Lower leg skin (tissue), 3 donors: ENCODE measurements around the gene NBEA.

Experiments
- POLR2A ChIP-seq, 2 donors: fragments of 450-650 bp; IDR thresholded peaks; one replicate each; pipeline ENCODE4 v1.6.1; 2016 to 2017; ENCODE audit warnings: antibody characterized with exemption in 2 of 2, mild to moderate bottlenecking in 1 of 2, moderate library complexity in 1 of 2
- TF ChIP-seq, protein P1 (sequence below), 3 donors: fragments of 450-650 bp; IDR thresholded peaks; one replicate each; pipeline ENCODE4 v1.5.1; 2016; ENCODE audit warnings: antibody characterized with exemption in 3 of 3, mild to moderate bottlenecking in 3 of 3, moderate library complexity in 2 of 3

DNA sequence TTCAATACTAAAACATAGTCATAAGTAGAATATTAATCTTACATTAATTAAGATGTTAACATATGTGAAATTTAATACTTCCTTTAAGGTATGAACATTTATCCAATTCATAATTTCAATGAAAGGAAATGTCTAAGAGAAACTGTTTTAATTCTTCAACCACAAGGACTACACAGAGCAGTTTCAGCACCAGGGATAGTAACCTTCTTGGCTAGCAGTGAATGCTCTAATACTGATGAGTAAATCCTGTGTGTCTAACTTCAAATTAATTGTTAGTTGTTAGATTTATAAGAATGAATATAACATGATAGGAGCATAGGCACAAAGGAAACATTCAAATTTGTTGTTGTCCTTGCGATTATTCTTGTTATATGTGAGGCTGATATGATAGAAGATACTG is 15.6 kb upstream of the NBEA start:
- TF ChIP-seq, protein P1, sequence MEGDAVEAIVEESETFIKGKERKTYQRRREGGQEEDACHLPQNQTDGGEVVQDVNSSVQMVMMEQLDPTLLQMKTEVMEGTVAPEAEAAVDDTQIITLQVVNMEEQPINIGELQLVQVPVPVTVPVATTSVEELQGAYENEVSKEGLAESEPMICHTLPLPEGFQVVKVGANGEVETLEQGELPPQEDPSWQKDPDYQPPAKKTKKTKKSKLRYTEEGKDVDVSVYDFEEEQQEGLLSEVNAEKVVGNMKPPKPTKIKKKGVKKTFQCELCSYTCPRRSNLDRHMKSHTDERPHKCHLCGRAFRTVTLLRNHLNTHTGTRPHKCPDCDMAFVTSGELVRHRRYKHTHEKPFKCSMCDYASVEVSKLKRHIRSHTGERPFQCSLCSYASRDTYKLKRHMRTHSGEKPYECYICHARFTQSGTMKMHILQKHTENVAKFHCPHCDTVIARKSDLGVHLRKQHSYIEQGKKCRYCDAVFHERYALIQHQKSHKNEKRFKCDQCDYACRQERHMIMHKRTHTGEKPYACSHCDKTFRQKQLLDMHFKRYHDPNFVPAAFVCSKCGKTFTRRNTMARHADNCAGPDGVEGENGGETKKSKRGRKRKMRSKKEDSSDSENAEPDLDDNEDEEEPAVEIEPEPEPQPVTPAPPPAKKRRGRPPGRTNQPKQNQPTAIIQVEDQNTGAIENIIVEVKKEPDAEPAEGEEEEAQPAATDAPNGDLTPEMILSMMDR (IDR thresholded peaks at IDR 0.05) = no peak
- no peak for TF ChIP-seq POLR2A (IDR thresholded peaks at IDR 0.05)
